Natural killer cell (primary cell): ENCODE measurements around the gene DLD. TPM values are rescaled to one million over a fixed set of nuclear protein-coding genes. Genes with fewer than 3 reads are reported as not detected.

Source experiments
- ATAC-seq, 3 donors: fragments of 150-1000 bp in 2 of 3; fragments of 200-7000 bp in 1 of 3; cut with Tn5 transposase; 1 replicate in 1 of 3; 2 replicates in 2 of 3; pipeline ENCODE4 v1.10.0; 2021; ENCODE audit warnings: mild to moderate bottlenecking in 2 of 3, moderate library complexity in 2 of 3
- DNase-seq, 2 donors: peaks; one replicate each; pipeline versions ENCODE4 v3.0.0 to v3.0.0-alpha.2; 2013 to 2021; ENCODE audit warnings: mixed read lengths in 1 of 2
- H3K27ac ChIP-seq: one replicate; pipeline ENCODE4 v1.5.1; 2013; ENCODE audit warnings: mild to moderate bottlenecking, low read length
- H3K27me3 ChIP-seq: one replicate; pipeline ENCODE4 v1.6.1; 2013; ENCODE audit warnings: low read length; ENCODE audit not compliant: control insufficient read depth, insufficient read depth
- H3K36me3 ChIP-seq: one replicate; pipeline ENCODE4 v1.6.1; 2013; ENCODE audit warnings: low read length; ENCODE audit not compliant: control insufficient read depth, insufficient read depth
- H3K4me1 ChIP-seq: one replicate; pipeline ENCODE4 v1.6.1; 2013; ENCODE audit warnings: low read length; ENCODE audit not compliant: control insufficient read depth, insufficient read depth
- H3K4me3 ChIP-seq: one replicate; pipeline ENCODE4 v1.5.1; 2013; ENCODE audit warnings: low read length
- H3K9me3 ChIP-seq: one replicate; pipeline ENCODE4 v1.6.1; 2013; ENCODE audit warnings: low read length; ENCODE audit not compliant: control insufficient read depth, insufficient read depth
- H3K27ac Mint-ChIP-seq, 2 donors: one replicate each; pipeline ENCODE4 v1.8.0; 2022; ENCODE audit warnings: mild to moderate bottlenecking in 2 of 2, mixed read lengths in 2 of 2, moderate library complexity in 1 of 2
- H3K27me3 Mint-ChIP-seq, 2 donors: one replicate each; pipeline ENCODE4 v1.8.0; 2022; ENCODE audit warnings: low read depth in 2 of 2, mixed read lengths in 2 of 2
- H3K36me3 Mint-ChIP-seq: one replicate; pipeline ENCODE4 v1.8.0; 2022; ENCODE audit warnings: mixed read lengths
- H3K4me1 Mint-ChIP-seq, 2 donors: one replicate each; pipeline ENCODE4 v1.8.0; 2022; ENCODE audit warnings: mixed read lengths in 2 of 2
- H3K4me3 Mint-ChIP-seq: one replicate; pipeline ENCODE4 v1.8.0; 2022; ENCODE audit warnings: mild to moderate bottlenecking, moderate library complexity, mixed read lengths
- H3K9me3 Mint-ChIP-seq, 2 donors: one replicate each; pipeline ENCODE4 v1.8.0; 2022; ENCODE audit warnings: mixed read lengths in 2 of 2
- WGBS: methylation state at CpG from one replicate; pipeline ENCODE4 v1.1.7; 2013; ENCODE audit warnings: missing lambda C conversion rate; ENCODE audit not compliant: insufficient coverage; 5-methylcytosine and 5-hydroxymethylcytosine counted together
- intact Hi-C: fragments of 100-400 bp; cut with micrococcal nuclease; formaldehyde crosslinking; loops from one replicate; pipeline ENCODE4 v1.14.2; 2022
- total RNA-seq, 4 donors: library from RNA; stranded (reverse); fragments of 120-200 nt in 1 of 4; gene quantifications; one replicate each; pipeline versions ENCODE4 v1.2.3 to v1.2.4, GENCODE V29; 2013 to 2022
- TF ChIP-seq, protein P1 (sequence below): fragments of 200-600 bp; IDR thresholded peaks from one replicate; pipeline ENCODE4 v1.8.0; 2022; ENCODE audit warnings: antibody characterized with exemption

DLD gene
- total RNA-seq, 3 donors from 2014 or later (not counting 1 experiment from before 2014, with no cell fraction given), result 72.2 to 81.4 (median 80.9) TPM

DNA sequence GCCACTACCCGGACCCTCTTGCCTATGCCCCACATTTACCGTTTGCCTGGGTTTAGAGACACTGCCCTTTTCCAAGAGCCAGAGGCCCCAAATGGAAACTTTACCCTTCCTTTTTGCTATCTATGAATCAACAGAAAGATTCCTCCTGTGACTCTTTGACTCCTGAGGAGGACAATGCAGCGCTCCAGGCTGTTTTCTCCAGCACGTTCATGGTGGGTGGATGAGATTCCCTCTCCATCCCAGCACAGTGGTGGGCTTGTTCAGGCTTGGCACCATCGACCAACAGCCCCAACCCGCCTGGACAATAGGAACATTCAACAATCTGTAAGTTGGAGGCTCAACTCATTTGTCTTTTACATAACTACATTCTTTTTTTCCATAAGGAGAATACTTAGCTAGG, 55.9 kb downstream of the DLD start:
- Histone ChIP-seq H3K4me1 (no peaks in the 10 kb centered on the region), H3K36me3 (no peaks in the 10 kb centered on the region), H3K27ac (no peak overlapping the region), H3K9me3 (no peaks in the 10 kb centered on the region), H3K27me3 (no peaks in the 10 kb centered on the region), H3K4me3 (no peak overlapping the region)
- Mint-ChIP-seq H3K9me3 (no peaks in the 10 kb centered on the region), H3K4me3 (no peak overlapping the region), H3K36me3 (no peaks in the 10 kb centered on the region), H3K27ac (no peak overlapping the region), H3K27me3 (peaks cover 0 to 8% of the 10 kb centered on the region in 2 donors), H3K4me1 (no peaks in the 10 kb centered on the region)
- ATAC-seq, result no peak
- intact Hi-C loops, result no loop called here
- DNase-seq, result no peak
- 94% methylated on average over 6 of the region's 6 CpGs for WGBS
- TF ChIP-seq, protein P1, sequence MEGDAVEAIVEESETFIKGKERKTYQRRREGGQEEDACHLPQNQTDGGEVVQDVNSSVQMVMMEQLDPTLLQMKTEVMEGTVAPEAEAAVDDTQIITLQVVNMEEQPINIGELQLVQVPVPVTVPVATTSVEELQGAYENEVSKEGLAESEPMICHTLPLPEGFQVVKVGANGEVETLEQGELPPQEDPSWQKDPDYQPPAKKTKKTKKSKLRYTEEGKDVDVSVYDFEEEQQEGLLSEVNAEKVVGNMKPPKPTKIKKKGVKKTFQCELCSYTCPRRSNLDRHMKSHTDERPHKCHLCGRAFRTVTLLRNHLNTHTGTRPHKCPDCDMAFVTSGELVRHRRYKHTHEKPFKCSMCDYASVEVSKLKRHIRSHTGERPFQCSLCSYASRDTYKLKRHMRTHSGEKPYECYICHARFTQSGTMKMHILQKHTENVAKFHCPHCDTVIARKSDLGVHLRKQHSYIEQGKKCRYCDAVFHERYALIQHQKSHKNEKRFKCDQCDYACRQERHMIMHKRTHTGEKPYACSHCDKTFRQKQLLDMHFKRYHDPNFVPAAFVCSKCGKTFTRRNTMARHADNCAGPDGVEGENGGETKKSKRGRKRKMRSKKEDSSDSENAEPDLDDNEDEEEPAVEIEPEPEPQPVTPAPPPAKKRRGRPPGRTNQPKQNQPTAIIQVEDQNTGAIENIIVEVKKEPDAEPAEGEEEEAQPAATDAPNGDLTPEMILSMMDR, result no peak

DNA sequence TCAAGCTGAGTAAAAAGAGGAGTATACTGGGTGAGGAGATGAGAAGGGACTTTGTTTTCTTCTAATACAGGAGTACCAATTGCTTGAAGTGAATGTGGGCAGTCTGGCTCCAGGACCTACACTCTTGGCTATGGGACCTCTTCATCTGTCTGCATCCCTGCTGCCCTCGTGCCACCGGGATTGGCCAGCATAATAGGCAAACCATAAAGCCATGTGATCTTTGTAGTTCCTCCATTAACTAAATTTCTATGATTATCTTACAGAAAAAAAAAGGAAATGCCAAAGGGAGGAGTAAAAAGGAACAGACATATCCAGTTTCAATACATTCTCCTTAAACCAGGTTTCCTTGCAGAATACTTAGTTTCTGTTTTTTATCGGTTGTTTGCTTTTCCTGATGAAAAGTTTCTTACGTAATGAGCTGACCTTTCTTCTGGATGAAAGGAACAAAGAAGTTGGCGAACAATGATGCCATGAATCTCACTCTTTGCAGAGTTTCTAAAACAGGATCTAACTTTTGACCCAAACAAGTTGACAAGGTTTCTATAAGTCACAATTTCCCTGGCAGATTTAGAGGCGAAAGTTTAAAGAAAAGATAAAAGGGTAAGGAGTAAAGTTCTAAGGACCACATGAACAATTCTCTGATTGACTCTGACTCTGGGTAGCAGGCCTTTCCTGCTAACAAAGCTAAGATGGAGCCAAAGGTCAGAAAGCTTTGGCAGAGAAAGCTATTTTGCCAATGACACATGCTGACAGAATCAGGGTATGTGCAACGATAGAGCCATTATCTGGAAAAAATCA, 57.9 kb downstream of the DLD start:
- Histone ChIP-seq H3K4me1 (no peaks in the 10 kb centered on the region), H3K9me3 (no peaks in the 10 kb centered on the region), H3K27ac (no peak overlapping the region), H3K4me3 (no peak overlapping the region), H3K36me3 (no peaks in the 10 kb centered on the region), H3K27me3 (no peaks in the 10 kb centered on the region)
- H3K27me3 Mint-ChIP-seq, result peaks cover 0 to 8% of the 10 kb centered on the region in 2 donors
- DNase-seq (no peak), ATAC-seq (no peak)
- H3K9me3 Mint-ChIP-seq, result no peaks in the 10 kb centered on the region
- 91% methylated on average over 7 of the region's 7 CpGs for WGBS
- intact Hi-C loops, result no loop called here
- H3K36me3 Mint-ChIP-seq, result no peaks in the 10 kb centered on the region
- no peak overlapping the region for H3K4me3 Mint-ChIP-seq
- no peaks in the 10 kb centered on the region for H3K4me1 Mint-ChIP-seq
- H3K27ac Mint-ChIP-seq, result no peak overlapping the region
- TF ChIP-seq, protein P1, result no peak

DNA sequence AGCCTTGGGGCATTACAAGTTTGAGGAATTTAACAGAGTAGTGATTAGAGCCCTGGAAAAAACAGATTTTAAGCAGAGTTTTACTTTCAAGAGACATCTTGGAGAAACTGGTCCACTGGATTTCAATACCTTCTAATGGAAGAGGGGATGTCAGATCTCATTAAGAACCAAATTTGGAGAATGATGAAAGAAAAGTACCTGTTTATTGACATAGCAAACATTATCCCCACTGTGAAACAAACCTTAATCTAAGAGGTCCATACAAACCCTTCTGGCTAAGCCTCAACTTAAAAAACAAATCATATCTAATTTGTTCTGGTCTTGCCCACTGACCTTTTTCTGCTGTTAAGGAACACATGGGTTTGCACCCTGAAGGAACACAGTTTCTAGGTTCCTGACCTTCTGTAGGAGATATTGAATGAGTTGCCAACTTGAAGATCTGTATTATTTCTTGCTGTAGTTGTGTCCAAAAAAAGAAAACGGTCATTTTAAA, 58.5 kb downstream of the DLD start:
- Mint-ChIP-seq H3K4me3 (no peak overlapping the region), H3K27ac (no peak overlapping the region), H3K9me3 (no peaks in the 10 kb centered on the region), H3K27me3 (peaks cover 0 to 8% of the 10 kb centered on the region in 2 donors), H3K36me3 (no peaks in the 10 kb centered on the region), H3K4me1 (no peaks in the 10 kb centered on the region)
- WGBS, result 77% methylated on average over 1 of the region's 1 CpG
- intact Hi-C loops, result no loop called here
- H3K4me3 ChIP-seq, result no peak overlapping the region
- no peaks in the 10 kb centered on the region for H3K36me3 ChIP-seq
- no peak overlapping the region for H3K27ac ChIP-seq
- TF ChIP-seq, protein P1, result no peak
- no peaks in the 10 kb centered on the region for H3K27me3 ChIP-seq
- H3K4me1 ChIP-seq, result no peaks in the 10 kb centered on the region
- no peak for DNase-seq
- ATAC-seq, result no peak
- H3K9me3 ChIP-seq, result no peaks in the 10 kb centered on the region
